Measurements from ENCODE around the gene DPP6.

DNA sequence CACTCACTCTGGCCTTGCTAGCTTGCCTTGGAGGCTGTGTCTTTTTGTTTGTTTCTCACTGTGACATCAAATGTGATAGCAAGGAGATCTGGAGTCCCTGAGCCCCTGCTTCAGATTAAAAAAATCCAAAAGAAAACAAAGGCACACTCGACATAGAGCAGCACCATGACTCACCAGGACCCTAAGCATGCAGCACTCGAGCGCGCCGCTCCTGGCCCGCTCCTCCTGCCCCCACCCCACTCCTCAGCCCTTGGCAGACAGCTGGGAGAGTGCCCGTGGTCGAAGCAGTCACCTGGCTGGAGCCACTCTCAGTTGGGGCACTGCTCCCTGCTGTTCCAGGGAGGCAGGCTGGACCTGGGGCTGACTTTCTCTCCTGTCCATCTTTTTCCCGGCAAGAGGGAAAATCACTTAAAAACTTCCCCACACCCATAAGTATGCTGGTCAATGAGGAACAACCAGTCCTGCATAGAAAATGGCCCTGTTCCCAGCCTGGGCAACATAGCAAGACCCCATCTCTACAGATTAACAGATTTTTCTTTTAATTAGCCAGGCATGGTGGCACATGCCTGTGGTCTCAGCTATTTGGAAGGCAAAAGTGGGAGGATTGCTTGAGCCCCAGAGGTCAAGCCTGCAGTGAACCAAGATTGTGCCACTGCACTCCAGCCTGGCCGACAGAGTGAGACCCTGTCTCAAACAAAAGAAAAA lies 822.4 kb downstream of the DPP6 start:
- TF ChIP-seq ZBTB7A (IDR thresholded peaks at IDR 0.05; ENCODE audit: borderline replicate concordance, control insufficient read depth, low read depth, low read length) (no peak), GTF2E2 (tag; IDR thresholded peaks at IDR 0.05) (no peak), SMARCC2 (IDR thresholded peaks at IDR 0.05; ENCODE audit: low read depth) (no peak)
- TF ChIP-seq, protein P1, sequence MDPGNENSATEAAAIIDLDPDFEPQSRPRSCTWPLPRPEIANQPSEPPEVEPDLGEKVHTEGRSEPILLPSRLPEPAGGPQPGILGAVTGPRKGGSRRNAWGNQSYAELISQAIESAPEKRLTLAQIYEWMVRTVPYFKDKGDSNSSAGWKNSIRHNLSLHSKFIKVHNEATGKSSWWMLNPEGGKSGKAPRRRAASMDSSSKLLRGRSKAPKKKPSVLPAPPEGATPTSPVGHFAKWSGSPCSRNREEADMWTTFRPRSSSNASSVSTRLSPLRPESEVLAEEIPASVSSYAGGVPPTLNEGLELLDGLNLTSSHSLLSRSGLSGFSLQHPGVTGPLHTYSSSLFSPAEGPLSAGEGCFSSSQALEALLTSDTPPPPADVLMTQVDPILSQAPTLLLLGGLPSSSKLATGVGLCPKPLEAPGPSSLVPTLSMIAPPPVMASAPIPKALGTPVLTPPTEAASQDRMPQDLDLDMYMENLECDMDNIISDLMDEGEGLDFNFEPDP (CRISPR knock-in tag; IDR thresholded peaks at IDR 0.05), result no peak
